Spinal cord (tissue), 10 donors: ENCODE results near the gene ZNF318. TPM values are rescaled to one million over a fixed set of nuclear protein-coding genes. Genes with fewer than 3 reads are reported as not detected.

Experiments
- DNase-seq, 6 donors: peaks; one replicate each; pipeline versions ENCODE4 v3.0.0 to v3.0.0-alpha.2; 2013 to 2015; ENCODE audit warnings: low spot score in 6 of 6, low read depth in 4 of 6
- H3K27ac ChIP-seq: one replicate; pipeline ENCODE4 v1.5.1; 2013; ENCODE audit warnings: low read depth, low read length, control low read depth
- H3K27me3 ChIP-seq: one replicate; pipeline ENCODE4 v1.6.1; 2013; ENCODE audit warnings: low read length; ENCODE audit not compliant: control insufficient read depth, insufficient read depth
- H3K36me3 ChIP-seq: one replicate; pipeline ENCODE4 v1.6.1; 2013; ENCODE audit warnings: low read length; ENCODE audit not compliant: control insufficient read depth, insufficient read depth
- H3K4me1 ChIP-seq: one replicate; pipeline ENCODE4 v1.6.1; 2013; ENCODE audit warnings: low read length; ENCODE audit not compliant: control insufficient read depth, insufficient read depth
- H3K4me3 ChIP-seq: one replicate; pipeline ENCODE4 v1.5.1; 2013; ENCODE audit warnings: low read depth, low read length, control low read depth
- H3K9me3 ChIP-seq: one replicate; pipeline ENCODE4 v1.6.1; 2013; ENCODE audit warnings: low read length; ENCODE audit not compliant: control insufficient read depth, insufficient read depth
- WGBS: methylation state at CpG from one replicate; pipeline ENCODE4 v1.1.5; 2013; ENCODE audit warnings: missing lambda C conversion rate; ENCODE audit not compliant: insufficient coverage; 5-methylcytosine and 5-hydroxymethylcytosine counted together
- polyA plus RNA-seq, 2 donors: library from polyadenylated mRNA; unstranded; fragments of 120-200 nt; gene quantifications; one replicate each; pipeline ENCODE4 v1.2.1, GENCODE V29; 2013; ENCODE audit not compliant: insufficient read length in 2 of 2
- total RNA-seq, 2 donors: library from RNA; depleted of rRNA in 1 of 2; stranded (reverse); fragments of 120-200 nt in 1 of 2; fragments of >200 nt in 1 of 2; gene quantifications; one replicate each; pipeline versions ENCODE4 v1.2.3 to v1.2.4, GENCODE V29; 2013 to 2014
- donor health status: healthy.

The ZNF318 gene
- total and polyA plus RNA-seq, 4 donors = 17.7 to 29.2 (median 23.6) TPM

- Histone ChIP-seq H3K9me3 (no peaks in the 10 kb centered on the region), H3K27ac (no peak overlapping the region), H3K36me3 (no peaks in the 10 kb centered on the region), H3K4me1 (peaks cover 6% of the 10 kb centered on the region), H3K27me3 (no peaks in the 10 kb centered on the region), H3K4me3 (no peak overlapping the region)
- WGBS = 77% methylated on average over 8 of the region's 12 CpGs
- no peak for DNase-seq
These were observed 70.7 kb downstream of the ZNF318 start for GRCh38 chr6:43298565-43299337.

GRCh38 chr6:43297644-43298564, 71.5 kb downstream of the ZNF318 start, which contains the start of gene SLC22A7:
Gene SLC22A7 (plus strand): TSS chr6:43298260. CDS start chr6:43298359, 99 bp downstream.
- H3K4me1 ChIP-seq = peaks cover 6% of the 10 kb centered on the region
- WGBS = 72% methylated on average over 10 of the region's 10 CpGs
- no peaks in the 10 kb centered on the region for H3K27me3 ChIP-seq
- peak in 1 of 6 donors; percentile 39 for DNase-seq
- no peaks in the 10 kb centered on the region for H3K9me3 ChIP-seq
- H3K36me3 ChIP-seq = no peaks in the 10 kb centered on the region
- H3K4me3 ChIP-seq = no peak within 1 kb of the TSS
- H3K27ac ChIP-seq = no peak within 1 kb of the TSS

GRCh38 chr6:43296780-43297497, 72.5 kb downstream of the ZNF318 start:
- 89% methylated on average over 5 of the region's 5 CpGs for WGBS
- Histone ChIP-seq H3K27me3 (no peaks in the 10 kb centered on the region), H3K4me3 (no peak overlapping the region), H3K36me3 (no peaks in the 10 kb centered on the region), H3K4me1 (peaks cover 6% of the 10 kb centered on the region), H3K27ac (no peak overlapping the region), H3K9me3 (no peaks in the 10 kb centered on the region)
- DNase-seq = no peak

- H3K4me1 ChIP-seq = peaks cover 6% of the 10 kb centered on the region
- H3K27me3 ChIP-seq = no peaks in the 10 kb centered on the region
- no peaks in the 10 kb centered on the region for H3K9me3 ChIP-seq
- H3K36me3 ChIP-seq = no peaks in the 10 kb centered on the region
- no peak overlapping the region for H3K27ac ChIP-seq
- no peak overlapping the region for H3K4me3 ChIP-seq
- WGBS = 95% methylated on average over 3 of the region's 3 CpGs
- DNase-seq = no peak
These were observed 74.0 kb downstream of the ZNF318 start for GRCh38 chr6:43295456-43295855.

GRCh38 chr6:43294536-43294935, 74.9 kb downstream of the ZNF318 start:
- Histone ChIP-seq H3K4me3 (no peak overlapping the region), H3K9me3 (no peaks in the 10 kb centered on the region), H3K27ac (no peak overlapping the region), H3K27me3 (no peaks in the 10 kb centered on the region), H3K36me3 (no peaks in the 10 kb centered on the region), H3K4me1 (peaks cover 6% of the 10 kb centered on the region)
- DNase-seq = no peak
- 85% methylated on average over 3 of the region's 3 CpGs for WGBS

GRCh38 chr6:43293698-43294097, 75.7 kb downstream of the ZNF318 start:
- no peaks in the 10 kb centered on the region for H3K27me3 ChIP-seq
- H3K9me3 ChIP-seq = no peaks in the 10 kb centered on the region
- WGBS = 92% methylated on average over 3 of the region's 3 CpGs
- H3K4me3 ChIP-seq = no peak overlapping the region
- no peak for DNase-seq
- no peaks in the 10 kb centered on the region for H3K36me3 ChIP-seq
- H3K4me1 ChIP-seq = peaks cover 6% of the 10 kb centered on the region
- H3K27ac ChIP-seq = no peak overlapping the region

- no peak overlapping the region for H3K27ac ChIP-seq
- no peaks in the 10 kb centered on the region for H3K27me3 ChIP-seq
- no peak for DNase-seq
- no peaks in the 10 kb centered on the region for H3K9me3 ChIP-seq
- H3K4me3 ChIP-seq = no peak overlapping the region
- H3K4me1 ChIP-seq = peaks cover 3% of the 10 kb centered on the region
- H3K36me3 ChIP-seq = peaks cover 1% of the 10 kb centered on the region
- WGBS = 77% methylated on average over 3 of the region's 5 CpGs
These were observed 76.6 kb downstream of the ZNF318 start for GRCh38 chr6:43292763-43293318.

GRCh38 chr6:43292341-43292740, 77.1 kb downstream of the ZNF318 start:
- H3K4me1 ChIP-seq = no peaks in the 10 kb centered on the region
- no peak for DNase-seq
- peaks cover 5% of the 10 kb centered on the region for H3K36me3 ChIP-seq
- H3K27ac ChIP-seq = no peak overlapping the region
- no peaks in the 10 kb centered on the region for H3K9me3 ChIP-seq
- no peaks in the 10 kb centered on the region for H3K27me3 ChIP-seq
- 85% methylated on average over 6 of the region's 6 CpGs for WGBS
- H3K4me3 ChIP-seq = no peak overlapping the region

GRCh38 chr6:43291708-43292107, 77.7 kb downstream of the ZNF318 start:
- peaks cover 11% of the 10 kb centered on the region for H3K36me3 ChIP-seq
- H3K27me3 ChIP-seq = no peaks in the 10 kb centered on the region
- H3K27ac ChIP-seq = no peak overlapping the region

More at GRCh38 chr6:43291708-43292107, 77.7 kb downstream of the ZNF318 start:
- no peak for DNase-seq
- Histone ChIP-seq H3K4me1 (peaks cover 2% of the 10 kb centered on the region), H3K9me3 (no peaks in the 10 kb centered on the region), H3K4me3 (no peak overlapping the region)
- WGBS = no CpG with 5 or more reads among the region's 2 CpGs
